ENCODE results near the gene SGCA. TPM values are rescaled to one million over a fixed set of nuclear protein-coding genes. Genes with fewer than 3 reads are reported as not detected.
A peak's percentile ranks its signal among the peaks of the same experiment; 100 is the strongest.

The SGCA gene
- total RNA-seq, 1 experiment from 2014 or later, result not detected

- Histone ChIP-seq H3F3A (ENCODE audit: low read length, unreplicated experiment) (no peaks in the 10 kb centered on the region), H3K9ac (ENCODE audit: low read length) (no peak overlapping the region), H3K36me3 (ENCODE audit: low read depth, low read length) (no peaks in the 10 kb centered on the region), H2AFZ (ENCODE audit: low read length) (no peak overlapping the region), H3K27me3 (ENCODE audit: low read length) (peaks cover 17% of the 10 kb centered on the region), H3K9me3 (ENCODE audit: low read length) (no peaks in the 10 kb centered on the region), H3K4me1 (ENCODE audit: insufficient read depth, low read length) (peaks cover 3% of the 10 kb centered on the region; the same call in 1 of the 2 replicates), H3K27ac (ENCODE audit: low read length) (no peak overlapping the region), H4K20me1 (ENCODE audit: low read length) (no peaks in the 10 kb centered on the region), H3K9me2 (replicated peaks; ENCODE audit: low read length) (no peaks in the 10 kb centered on the region), H3K4me2 (ENCODE audit: low read length) (no peak overlapping the region), H3K79me2 (ENCODE audit: low read length) (no peaks in the 10 kb centered on the region), H3K4me3 (ENCODE audit: low read length) (no peak overlapping the region)
- intact Hi-C loops (cut with micrococcal nuclease), result no loop called here
- DNase-seq (no peak), ATAC-seq (no peak)
- ChIA-PET POLR2A (ENCODE audit: unreplicated experiment) (no interaction called here), CTCF (no interaction called here)
- no TSS peak for BruUV-seq (replicated peaks)
- TF ChIP-seq EZH2phosphoT487 (IDR thresholded peaks at IDR 0.05; ENCODE audit: borderline replicate concordance, low read length) (no peak), EZH2 (IDR thresholded peaks at IDR 0.05; ENCODE audit: low read length, unreplicated experiment) (no peak)
- TF ChIP-seq, protein P1, sequence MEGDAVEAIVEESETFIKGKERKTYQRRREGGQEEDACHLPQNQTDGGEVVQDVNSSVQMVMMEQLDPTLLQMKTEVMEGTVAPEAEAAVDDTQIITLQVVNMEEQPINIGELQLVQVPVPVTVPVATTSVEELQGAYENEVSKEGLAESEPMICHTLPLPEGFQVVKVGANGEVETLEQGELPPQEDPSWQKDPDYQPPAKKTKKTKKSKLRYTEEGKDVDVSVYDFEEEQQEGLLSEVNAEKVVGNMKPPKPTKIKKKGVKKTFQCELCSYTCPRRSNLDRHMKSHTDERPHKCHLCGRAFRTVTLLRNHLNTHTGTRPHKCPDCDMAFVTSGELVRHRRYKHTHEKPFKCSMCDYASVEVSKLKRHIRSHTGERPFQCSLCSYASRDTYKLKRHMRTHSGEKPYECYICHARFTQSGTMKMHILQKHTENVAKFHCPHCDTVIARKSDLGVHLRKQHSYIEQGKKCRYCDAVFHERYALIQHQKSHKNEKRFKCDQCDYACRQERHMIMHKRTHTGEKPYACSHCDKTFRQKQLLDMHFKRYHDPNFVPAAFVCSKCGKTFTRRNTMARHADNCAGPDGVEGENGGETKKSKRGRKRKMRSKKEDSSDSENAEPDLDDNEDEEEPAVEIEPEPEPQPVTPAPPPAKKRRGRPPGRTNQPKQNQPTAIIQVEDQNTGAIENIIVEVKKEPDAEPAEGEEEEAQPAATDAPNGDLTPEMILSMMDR (conservative IDR thresholded peaks at IDR 0.05; ENCODE audit: low read depth, low read length), result no peak
These were observed 37.1 kb upstream of the SGCA start for GRCh38 chr17:50128441-50129352.

- H3F3A ChIP-seq (ENCODE audit: low read length, unreplicated experiment), result no peaks in the 10 kb centered on the region
- H2AFZ ChIP-seq (ENCODE audit: low read length), result peak overlapping the region; percentile 44; the same call in 1 of the 2 replicates
- intact Hi-C loops (cut with micrococcal nuclease), result no loop called here
- H3K36me3 ChIP-seq (ENCODE audit: low read depth, low read length), result peaks cover 5% of the 10 kb centered on the region; the same call in 1 of the 2 replicates
- H3K4me3 ChIP-seq (ENCODE audit: low read length), result peak overlapping the region; percentile 60
- no peak for ATAC-seq
- H3K27ac ChIP-seq (ENCODE audit: low read length), result no peak overlapping the region
- peaks cover 17% of the 10 kb centered on the region for H3K27me3 ChIP-seq (ENCODE audit: low read length)
- peaks cover 3% of the 10 kb centered on the region; the same call in 1 of the 2 replicates for H3K4me1 ChIP-seq (ENCODE audit: insufficient read depth, low read length)
- no peaks in the 10 kb centered on the region for H4K20me1 ChIP-seq (ENCODE audit: low read length)
- TF ChIP-seq EZH2phosphoT487 (IDR thresholded peaks at IDR 0.05; ENCODE audit: borderline replicate concordance, low read length), result no peak
- TF ChIP-seq EZH2 (IDR thresholded peaks at IDR 0.05; ENCODE audit: low read length, unreplicated experiment), result no peak
- TF ChIP-seq, protein P1 (conservative IDR thresholded peaks at IDR 0.05; ENCODE audit: low read depth, low read length), result no peak
- H3K79me2 ChIP-seq (ENCODE audit: low read length), result no peaks in the 10 kb centered on the region
- H3K9ac ChIP-seq (ENCODE audit: low read length), result no peak overlapping the region
- no peaks in the 10 kb centered on the region for H3K9me2 ChIP-seq (replicated peaks; ENCODE audit: low read length)
- no TSS peak for BruUV-seq (replicated peaks)
- H3K4me2 ChIP-seq (ENCODE audit: low read length), result peak overlapping the region; percentile 81
- no peaks in the 10 kb centered on the region for H3K9me3 ChIP-seq (ENCODE audit: low read length)
- ChIA-PET CTCF (no interaction called here), POLR2A (ENCODE audit: unreplicated experiment) (interaction anchor here (0.5 kb wide), 1 partner anchor 11 kb away, joined by 3 read pairs; no protein-coding TSS in a partner anchor)
- no peak for DNase-seq
These were observed 36.5 kb upstream of the SGCA start for GRCh38 chr17:50129353-50129727.
